Activated T-cell treated with anti-CD3 and anti-CD28 coated beads for 24 hours (primary cell): Measurements from ENCODE around the gene YTHDC2.
A peak's percentile ranks its signal among the peaks of the same experiment; 100 is the strongest.

Experiments
- DNase-seq: peaks from one replicate; pipeline ENCODE4 v3.0.0-alpha.2; 2020; ENCODE audit warnings: low read depth

Gene YTHDC2

DNA sequence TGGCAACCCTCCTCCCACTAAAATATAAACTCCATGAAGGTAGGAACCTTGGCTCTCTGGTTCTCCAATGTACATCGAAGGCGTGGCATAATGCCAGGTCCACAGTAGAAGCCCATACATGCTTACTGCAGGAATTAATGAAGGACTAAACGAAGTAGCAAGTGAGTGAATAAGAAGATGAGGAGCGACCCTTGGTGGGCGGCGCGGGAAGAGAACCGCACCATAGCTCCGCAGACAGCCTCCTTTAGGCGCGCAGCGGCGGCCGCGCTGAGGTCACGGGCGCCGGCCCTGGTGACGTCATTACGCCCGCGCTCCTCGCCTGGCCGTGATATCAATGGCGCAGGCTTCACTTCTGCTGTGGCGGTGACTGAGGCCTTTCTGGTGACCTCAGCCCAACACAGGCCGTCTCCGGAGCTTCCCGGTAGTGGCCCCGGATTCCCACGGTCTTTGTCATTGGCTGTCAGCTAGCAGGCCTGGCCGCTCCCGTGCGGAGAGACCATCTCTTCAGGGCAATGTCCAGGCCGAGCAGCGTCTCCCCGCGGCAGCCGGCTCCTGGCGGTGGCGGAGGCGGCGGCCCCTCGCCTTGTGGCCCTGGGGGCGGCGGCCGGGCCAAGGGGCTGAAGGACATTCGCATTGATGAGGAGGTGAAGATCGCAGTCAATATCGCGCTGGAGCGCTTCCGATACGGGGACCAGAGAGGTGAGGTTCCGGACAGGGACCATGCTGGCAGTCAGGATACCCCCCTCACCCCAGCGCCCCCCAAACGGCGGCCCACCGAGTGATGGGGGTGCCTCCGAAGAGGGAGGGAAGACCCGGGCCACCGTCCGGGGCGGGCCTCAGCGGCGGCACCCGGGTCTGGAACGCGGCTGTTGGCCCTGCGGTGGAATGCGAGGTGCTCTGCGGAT lies at the start of gene YTHDC2:
YTHDC2 (plus strand) TSS at position 311 of the 905 bp plus-strand sequence; CDS start at position 513, 202 bp downstream.
- DNase-seq: peak; percentile 87

DNA sequence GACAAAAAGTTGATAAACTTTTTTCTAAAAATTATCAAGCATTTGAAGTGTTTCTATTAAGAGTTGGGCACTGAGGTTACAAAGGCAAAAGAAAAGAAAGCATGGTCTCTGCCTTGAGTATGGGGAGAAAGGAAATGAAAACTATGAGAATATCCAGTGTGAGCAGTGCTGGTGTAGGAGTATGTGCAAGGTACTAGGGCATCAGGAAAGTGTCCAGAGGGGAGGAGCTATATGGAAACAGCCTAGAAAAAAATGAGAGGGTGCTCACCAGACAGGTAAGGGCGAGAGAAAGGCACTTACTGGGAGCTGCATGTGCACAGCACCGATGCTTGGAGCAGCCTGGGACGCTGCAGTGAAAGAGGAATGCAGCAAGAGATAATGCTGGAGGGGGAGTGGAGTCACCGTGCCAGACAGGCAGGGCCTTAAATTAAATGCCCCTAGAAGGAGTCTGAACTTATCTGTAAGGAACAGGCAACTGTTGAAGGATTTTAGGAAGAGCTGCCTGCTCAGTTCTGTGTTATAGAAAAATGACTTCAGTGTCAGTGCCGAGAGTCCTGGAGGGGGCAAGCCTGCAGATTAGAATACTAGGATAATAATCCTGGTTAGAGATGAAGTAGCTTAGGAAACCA lies 39.3 kb upstream of the YTHDC2 start:
- no peak for DNase-seq

DNA sequence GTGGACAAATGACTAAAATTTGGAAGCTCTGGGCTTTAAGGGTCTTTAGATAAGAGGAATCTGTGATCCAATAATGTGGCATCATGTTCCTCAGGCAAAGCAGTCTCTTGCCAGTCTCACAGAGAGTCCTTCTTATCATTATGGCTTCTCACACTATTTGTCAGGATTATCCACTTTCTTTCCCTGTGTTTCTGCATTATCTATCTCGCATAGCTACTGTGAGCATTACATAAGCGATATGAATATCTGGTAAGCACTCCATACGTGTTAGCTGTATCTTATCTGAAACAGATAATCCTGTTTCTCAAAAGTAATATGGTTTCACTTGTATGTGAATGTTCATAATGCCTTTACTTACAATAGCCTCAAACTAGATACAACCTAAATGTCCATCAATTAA lies 34.8 kb upstream of the YTHDC2 start:
- DNase-seq: no peak

DNA sequence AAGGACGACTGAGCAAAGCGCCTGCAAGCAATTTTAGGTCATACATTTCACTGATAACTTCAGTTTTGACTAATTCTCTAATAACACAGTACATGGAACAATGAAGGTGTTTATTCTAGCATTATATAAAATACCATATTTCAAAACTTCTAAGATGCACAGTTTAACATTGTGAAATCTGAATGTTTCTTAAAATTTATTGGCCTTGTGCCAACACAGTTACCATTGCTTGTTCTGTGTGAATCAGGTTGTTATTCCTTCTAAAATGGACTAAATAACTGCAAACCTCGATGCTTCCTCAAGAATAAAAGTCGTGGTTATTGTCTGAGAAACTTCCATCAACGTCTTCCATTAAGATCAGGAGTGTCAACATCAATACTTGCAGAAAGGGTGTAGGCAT lies 33.3 kb upstream of the YTHDC2 start:
- DNase-seq: no peak

DNA sequence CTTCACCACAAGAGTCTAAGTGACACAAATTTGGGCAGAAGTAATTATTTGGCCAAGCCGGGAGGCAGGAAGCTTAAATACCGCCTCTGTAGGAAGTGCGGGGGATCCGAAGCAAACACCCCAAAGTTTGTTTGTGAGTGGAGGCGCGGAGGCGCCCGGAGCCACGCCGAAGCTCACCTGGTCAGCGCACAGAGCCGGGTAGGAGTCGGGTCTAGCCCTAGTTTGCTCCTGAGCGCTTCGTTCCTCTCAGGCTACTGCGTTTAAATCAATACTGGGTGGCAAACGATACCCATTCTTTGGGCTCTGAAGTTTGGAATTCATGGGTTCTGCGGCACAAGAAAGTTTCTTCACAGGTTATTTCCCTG lies 26.1 kb upstream of the YTHDC2 start:
- no peak for DNase-seq

DNA sequence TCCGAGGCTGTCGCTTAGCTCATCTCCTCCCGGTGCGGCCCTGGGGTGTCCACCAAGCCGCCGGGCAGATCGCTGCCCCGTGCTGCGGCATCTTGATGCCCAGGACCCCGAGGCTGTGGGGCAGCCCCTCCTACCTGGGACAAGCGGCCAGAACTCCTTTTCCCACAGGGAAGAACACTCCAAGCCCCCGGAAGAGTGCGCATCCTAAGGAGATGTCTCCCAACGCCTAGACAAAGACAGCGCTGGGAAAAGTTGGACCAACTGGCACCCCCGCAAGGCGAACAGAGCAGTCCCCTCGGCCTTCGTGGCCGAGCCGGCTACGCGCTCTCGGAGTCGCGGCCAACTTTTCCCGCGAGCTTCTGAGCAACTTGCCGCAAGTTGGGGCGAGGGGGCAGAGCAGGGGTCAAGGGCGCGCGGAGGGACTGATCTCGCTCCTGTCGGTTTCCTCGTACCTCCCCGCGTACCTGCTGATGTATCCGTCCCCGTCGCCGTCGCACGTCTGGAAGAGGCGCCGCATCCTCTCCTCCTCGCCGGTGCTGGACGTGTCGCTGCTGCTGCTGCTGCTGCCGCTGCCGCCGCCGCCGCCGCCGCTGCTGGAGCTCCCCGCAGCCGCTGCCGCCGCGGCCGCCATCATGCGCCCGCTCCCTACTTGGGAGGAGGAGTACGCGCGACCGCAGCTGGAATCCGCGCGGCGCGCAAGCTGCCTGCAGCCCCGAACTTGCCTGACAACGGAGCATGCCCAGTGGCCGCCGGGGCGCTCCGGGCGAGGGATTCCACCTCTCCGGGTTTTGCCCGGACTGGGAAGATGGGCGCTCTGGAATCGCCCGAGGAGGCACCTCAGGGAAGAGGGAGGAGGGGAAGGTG lies 25.5 kb upstream of the YTHDC2 start, which contains the start of gene MCC:
MCC (minus strand) TSS at position 673 of the 864 bp plus-strand sequence.
- peak; percentile 18 for DNase-seq

DNA sequence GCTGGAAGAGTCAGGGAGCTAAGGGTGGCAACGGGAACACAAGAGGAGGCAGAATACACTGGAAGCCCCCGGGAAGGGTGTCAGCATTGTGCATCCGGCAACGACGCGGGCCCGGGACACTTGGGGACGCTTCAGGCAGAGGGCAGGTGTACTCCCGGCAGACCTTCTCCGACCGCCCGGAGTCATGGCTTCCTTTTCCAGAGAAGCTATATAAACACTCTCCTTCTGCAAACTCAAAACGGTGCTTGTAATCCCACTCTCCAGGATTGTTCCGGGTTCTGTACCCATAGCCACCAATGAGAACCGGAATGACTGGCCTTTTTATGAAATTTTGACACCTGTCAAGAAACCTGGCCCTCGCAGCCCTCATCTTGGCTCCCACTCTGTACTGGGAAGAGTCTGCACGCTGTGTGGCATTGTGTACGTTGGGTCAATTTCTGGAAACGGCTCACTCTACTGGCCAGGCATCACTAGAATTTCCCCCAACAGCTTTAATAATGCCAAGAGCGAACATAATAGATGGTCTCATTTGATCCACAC lies 24.8 kb upstream of the YTHDC2 start:
- DNase-seq: no peak

DNA sequence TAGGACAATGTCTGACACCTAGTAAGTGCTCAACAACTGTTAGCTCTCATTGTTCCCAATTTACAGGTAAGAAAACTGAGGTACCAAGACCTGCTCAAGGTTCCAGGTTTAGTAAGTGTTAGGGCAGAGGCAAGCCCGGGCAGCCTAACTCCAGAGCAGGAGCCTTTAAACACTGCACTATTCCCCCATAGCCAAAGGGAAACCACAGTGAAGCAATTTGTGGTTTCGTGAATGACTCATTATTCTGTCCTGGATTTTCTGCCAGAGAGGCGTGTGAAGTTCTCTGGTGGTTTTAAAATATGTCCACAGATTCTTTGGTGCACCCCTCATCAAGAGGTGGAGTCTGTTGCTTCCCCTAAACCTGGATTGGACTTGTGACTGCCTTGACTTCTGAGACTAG lies 24.2 kb upstream of the YTHDC2 start:
- DNase-seq: peak; percentile 9

DNA sequence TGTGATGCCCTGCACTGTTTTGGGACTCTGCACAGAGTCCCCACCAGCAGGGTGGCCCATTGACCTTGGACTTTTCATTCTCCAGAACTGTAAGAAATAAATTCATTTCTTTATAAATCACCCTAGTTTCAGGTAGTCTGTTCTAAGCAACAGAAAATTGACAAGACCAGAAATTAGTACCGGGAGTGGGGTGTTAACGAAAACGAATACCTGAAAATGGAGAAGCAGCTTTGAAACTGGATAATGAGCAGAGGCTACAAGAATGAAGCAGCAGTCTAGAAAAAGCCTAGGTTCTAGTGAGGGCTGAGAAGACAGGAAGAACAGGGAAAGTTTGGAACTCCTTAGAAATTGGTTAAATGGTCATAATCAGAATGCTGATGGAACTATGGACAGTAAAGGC lies 23.2 kb upstream of the YTHDC2 start:
- no peak for DNase-seq

DNA sequence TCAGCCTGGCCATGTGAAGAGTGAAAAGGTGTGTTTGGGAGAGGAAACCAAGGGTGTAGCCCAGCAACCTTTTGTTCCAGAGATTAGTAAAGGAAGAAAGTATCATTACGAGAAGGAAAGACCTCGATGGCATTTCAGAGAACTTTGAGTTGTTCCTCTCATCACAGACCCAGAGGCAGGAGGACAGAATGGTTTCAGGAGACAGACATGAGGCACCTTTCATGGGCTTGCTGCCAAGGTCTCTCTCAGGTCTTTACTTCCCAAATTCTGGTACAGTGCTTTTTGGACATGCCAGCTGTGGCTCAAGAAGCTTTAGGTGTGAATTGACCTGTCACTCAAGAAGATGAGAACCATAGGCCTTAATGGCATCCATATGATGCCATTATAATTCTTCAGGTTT lies 22.5 kb upstream of the YTHDC2 start:
- no peak for DNase-seq

DNA sequence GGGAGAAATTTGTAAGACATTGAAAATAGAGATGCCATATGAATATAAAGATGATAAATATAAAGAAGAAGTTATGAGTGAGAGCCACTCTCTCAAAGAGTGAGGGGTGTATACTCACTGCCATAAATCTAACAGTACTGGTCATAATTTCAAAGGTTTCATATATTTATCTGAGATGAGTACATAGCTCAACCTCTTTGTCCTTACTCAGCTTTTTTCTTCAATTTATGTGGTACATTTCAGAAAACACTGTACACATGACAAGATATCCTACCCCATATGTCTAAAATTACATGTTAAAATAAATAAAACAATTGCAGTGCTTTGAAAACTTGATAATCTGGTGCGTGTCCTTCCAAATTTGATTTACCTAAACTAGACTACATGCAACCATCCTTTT lies 20.0 kb upstream of the YTHDC2 start:
- DNase-seq: no peak

DNA sequence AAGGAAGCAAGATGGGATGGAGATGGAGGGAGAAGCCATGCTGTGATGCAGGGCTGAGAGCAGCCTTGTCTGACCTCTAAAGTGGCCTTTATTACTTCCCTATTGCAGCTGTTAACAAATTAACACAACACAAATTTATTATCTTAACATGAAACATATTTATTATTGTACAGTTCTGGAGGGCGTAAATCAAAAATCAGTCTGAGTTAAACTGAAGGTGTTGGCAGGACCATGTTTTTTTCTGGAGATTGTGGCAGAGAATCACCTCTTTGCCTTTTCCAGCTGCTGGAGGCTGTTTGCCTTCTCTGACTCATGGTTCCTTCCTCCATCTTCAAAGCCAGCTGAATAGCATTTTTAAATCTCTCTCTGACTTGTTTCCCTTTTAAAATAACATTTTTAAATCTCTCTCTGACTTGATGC lies 18.1 kb upstream of the YTHDC2 start:
- no peak for DNase-seq

DNA sequence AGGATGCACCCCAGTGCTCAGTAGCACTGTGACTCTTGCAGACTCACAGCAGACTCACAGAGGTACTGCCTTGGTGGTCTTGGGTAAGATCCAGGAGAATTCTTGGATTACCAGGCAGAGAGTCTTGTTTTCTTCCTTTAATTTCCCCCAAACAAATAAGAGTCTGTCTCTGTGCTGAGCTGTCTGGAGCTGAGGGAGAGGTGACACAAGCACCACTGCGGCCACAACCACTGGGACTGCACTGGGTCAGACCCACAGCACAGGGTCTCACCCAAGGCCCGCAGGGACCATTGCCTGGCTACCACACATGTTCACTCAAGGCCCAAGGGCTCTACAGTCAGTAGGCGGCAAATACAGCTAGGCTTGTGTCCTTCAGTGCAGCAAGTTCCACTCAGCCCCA lies 11.4 kb upstream of the YTHDC2 start:
- DNase-seq: no peak

DNA sequence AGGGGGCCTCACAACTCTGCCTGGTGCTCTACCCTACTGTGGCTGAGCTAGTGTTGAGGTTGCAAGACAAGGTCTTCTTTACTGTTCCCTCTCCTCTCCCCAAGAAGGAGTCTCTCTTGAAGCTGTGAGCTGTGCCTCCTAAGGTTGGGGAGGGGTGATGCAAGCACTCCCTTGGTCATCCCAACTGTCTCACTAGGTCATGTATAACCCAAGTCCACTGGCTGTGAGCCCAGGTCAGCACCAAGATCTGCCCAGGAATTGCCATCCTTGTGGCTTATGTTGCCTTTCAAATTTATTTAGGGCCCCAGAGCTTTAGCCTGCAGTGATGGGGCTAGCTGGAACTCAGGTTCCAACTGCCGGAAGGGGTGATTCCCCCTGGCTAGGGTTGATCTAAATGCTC lies 10.3 kb upstream of the YTHDC2 start:
- no peak for DNase-seq

DNA sequence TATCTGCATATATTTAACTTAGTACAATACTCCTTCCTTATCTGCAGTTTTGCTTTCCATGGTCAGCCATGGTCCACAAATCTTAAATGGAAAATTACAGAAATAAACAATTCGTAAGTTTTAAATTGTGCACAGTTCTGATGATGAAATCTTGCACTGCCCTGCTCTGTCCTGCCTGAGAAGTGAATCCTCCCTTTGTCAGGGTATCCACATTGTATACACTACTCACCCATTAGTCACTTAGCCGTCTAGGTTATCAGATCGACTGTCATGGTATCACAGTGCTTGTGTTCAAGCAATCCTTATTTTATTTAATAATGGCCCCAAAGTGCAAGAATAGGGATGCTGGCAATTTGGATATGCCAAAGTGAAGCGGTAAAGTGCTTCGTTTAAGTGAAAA lies 8.3 kb upstream of the YTHDC2 start:
- DNase-seq: no peak

DNA sequence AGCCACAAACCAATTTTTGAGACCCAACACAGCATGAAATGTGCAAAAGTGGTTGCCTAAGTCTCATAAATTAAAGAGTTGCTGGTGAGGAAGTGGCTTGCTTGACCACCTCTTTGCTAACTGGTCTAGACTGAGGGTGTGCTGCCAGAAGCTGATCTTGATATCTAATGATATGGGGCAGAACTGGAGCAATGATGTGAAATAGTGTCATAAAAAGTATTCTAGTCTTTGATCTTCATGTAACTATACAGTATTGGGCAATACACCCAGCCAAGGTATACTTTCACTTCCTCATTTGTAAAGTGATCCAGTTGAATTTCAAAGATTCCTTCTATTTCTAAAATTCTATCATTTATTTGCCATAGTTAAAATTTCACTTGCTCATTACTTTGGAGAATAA lies 5.9 kb upstream of the YTHDC2 start:
- no peak for DNase-seq

DNA sequence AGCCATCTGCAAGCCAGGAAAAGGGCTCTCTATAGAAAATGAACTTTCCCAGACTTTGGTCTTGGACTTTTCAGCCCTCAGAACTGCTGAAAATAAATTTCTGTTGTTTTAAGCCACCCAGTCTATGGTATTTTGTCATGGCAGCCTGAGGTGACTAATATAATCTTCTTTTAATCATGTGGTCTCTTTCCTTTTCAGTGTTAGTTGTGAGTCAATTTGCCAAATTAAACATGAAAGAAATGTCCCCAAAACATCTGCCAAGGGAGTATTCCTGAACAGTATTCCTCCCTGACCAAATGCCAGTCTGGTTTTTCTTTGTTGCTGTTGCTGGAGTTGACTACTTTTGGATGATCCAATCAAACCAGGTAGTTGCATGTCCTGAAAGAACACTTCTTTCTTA lies 4.7 kb upstream of the YTHDC2 start:
- DNase-seq: no peak

DNA sequence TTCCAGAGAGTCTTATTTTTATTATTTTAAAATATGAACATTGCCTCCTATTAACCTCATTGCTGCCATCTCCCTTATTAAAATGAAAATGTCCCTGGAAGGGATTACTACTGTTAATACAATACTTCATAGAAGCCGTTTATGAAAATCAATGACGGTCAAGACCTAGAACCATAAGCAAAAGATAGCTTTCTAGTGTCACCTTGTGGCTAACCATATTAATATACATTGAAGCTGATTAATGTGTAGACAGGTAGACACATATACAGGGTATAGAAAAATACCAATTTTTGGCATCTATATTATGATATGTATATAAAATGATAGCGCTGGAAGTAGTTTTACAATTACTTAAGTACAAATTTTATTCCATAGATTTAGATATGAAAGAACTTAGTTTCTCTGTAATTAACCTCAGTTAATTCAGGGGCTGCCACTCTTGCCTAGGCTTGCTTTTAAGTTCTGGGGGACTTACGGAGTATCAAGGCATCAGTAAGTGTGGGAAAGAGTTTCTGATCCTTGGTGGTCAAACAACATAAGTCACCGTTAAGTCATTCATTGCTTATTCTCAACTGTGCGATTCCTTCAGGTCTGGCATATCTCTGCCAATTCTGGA lies 2.5 kb upstream of the YTHDC2 start:
- DNase-seq: no peak

DNA sequence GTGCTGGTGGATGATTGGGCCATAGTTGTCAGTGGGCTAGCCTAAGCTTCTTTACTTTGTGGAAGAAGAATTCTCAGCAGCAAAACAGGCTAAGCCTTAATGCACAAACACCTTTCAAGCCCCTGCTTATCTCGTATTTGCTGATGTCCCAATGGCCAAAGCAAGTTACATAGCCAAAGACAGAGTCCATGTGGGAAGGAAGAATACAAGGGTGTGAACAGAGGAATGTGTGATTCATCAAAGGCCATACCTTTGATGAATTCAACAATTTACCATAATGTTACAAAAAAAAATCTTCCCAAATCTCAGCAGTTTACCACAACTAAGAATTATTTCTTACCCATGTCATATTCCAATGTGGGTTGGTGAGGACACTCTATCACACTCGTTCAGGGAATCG lies 1.2 kb upstream of the YTHDC2 start:
- DNase-seq: no peak

DNA sequence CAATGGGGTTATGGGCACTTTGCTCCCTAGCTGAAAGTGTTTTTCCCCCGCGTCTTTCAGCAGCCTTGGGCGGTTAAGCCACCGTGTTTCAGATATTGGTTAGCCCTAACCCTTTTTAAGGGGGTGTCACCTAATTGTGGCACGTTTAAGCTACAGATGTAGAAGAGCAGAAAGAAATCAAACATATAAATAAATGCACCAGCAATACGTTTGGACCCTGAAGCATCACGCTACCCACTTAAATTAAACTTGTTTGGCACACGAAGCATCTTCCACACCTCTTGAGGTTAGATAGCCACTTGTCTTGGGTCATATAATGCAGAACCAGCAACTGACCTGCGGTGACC lies 768 bp downstream of the YTHDC2 start:
- DNase-seq: no peak

DNA sequence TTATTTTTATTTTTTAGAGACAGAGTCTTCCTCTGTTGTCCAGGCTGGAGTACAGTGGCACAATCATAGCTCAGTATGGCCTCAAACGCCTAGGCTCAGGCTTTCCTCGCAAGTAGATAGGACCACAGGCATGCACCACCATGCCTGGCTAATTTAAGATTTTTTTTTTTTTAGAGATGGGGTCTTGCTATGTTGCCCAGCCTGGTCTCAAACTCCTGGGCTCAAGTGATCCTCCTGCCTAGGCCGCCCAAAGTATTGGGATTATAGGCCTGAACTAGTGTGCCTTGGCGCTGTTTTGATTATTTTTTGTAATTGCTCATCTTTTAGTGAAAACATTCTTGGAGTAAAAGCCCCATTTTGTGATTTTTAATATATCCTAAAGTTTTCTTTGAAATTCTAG lies 5.4 kb downstream of the YTHDC2 start:
- DNase-seq: no peak

DNA sequence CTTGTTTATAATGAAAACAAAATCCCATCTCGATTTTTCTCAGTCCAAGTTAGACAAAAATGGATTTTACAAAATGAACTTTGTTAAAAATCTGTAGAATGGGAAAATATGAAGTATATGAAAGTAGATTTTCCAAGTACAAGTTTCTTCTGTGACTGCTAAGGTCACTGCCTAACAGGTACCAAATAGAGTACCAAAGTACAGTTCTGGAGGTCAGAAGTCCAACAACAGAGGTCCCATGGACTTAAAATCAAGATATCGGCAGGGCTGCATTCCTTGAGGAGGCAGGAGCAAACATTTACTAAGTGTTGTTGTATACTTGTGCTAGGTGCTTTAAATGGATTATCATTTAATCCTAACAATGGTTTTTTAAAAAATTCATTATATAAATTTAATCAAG lies 5.9 kb downstream of the YTHDC2 start:
- DNase-seq: no peak
